Keratinocyte (primary cell): ENCODE results near the gene ERI3. TPM values are rescaled to one million over a fixed set of nuclear protein-coding genes. Genes with fewer than 3 reads are reported as not detected.

ENCODE experiments used
- DNase-seq: peaks from one replicate; pipeline ENCODE4 v3.0.0-alpha.2; 2011; ENCODE audit warnings: low read depth, missing footprints, low spot score
- FAIRE-seq: peaks from 2 replicates; lab custom pipeline; 2011; peaks lifted over from hg19 to GRCh38; lab: Jason Lieb, UNC
- H2AFZ ChIP-seq: 2 replicates; pipeline ENCODE4 v1.6.0; 2012; ENCODE audit warnings: low read length, control low read depth, inconsistent platforms; ENCODE audit not compliant: control insufficient read depth
- H3K27ac ChIP-seq: 2 replicates; pipeline ENCODE4 v1.5.1; 2011; ENCODE audit warnings: low read length; ENCODE audit not compliant: control insufficient read depth, insufficient read depth
- H3K27me3 ChIP-seq: 3 replicates; pipeline ENCODE4 v1.6.0; 2011; ENCODE audit warnings: low read length; ENCODE audit not compliant: control insufficient read depth, insufficient read depth; ENCODE audit errors: extremely low read depth
- H3K36me3 ChIP-seq, 2 experiments: 2 replicates in 1 of 2; 3 replicates in 1 of 2; pipeline ENCODE4 v1.5.1; 2011; ENCODE audit warnings: low read length in 2 of 2, mild to moderate bottlenecking in 1 of 2; ENCODE audit not compliant: control insufficient read depth in 2 of 2, insufficient read depth in 2 of 2; ENCODE audit errors: extremely low read depth in 1 of 2
- H3K4me1 ChIP-seq: 3 replicates; pipeline ENCODE4 v1.5.1; 2011; ENCODE audit warnings: low read length; ENCODE audit not compliant: control insufficient read depth, insufficient read depth; ENCODE audit errors: extremely low read depth
- H3K4me2 ChIP-seq: 3 replicates; pipeline ENCODE4 v1.6.0; 2011; ENCODE audit warnings: low read depth, low read length; ENCODE audit not compliant: control insufficient read depth, insufficient read depth; ENCODE audit errors: extremely low read depth
- H3K4me3 ChIP-seq, 3 experiments: fragments of 200-600 bp in 1 of 3; sonication (generic) in 1 of 3; 2 replicates in 2 of 3; 3 replicates in 1 of 3; pipeline ENCODE4 v1.5.1; 2011 to 2016; ENCODE audit warnings: low read length in 3 of 3, mild to moderate bottlenecking in 3 of 3, control low read depth in 2 of 3, inconsistent platforms in 1 of 3, low read depth in 1 of 3, mixed read lengths in 1 of 3, mixed run types in 1 of 3, moderate library complexity in 1 of 3; ENCODE audit not compliant: control insufficient read depth in 2 of 3, insufficient read depth in 2 of 3; ENCODE audit errors: extremely low read depth in 1 of 3
- H3K79me2 ChIP-seq: 2 replicates; pipeline ENCODE4 v1.6.0; 2012; ENCODE audit warnings: low read length; ENCODE audit not compliant: control insufficient read depth, insufficient read depth
- H3K9ac ChIP-seq: 3 replicates; pipeline ENCODE4 v1.6.0; 2011; ENCODE audit warnings: low read length; ENCODE audit not compliant: control insufficient read depth, insufficient read depth; ENCODE audit errors: extremely low read depth
- H3K9me1 ChIP-seq: 3 replicates; pipeline ENCODE4 v1.6.0; 2011; ENCODE audit warnings: low read length; ENCODE audit not compliant: control insufficient read depth, insufficient read depth; ENCODE audit errors: extremely low read depth
- H3K9me3 ChIP-seq: 2 replicates; pipeline ENCODE4 v1.5.1; 2012; ENCODE audit warnings: low read depth, low read length; ENCODE audit not compliant: control insufficient read depth
- H4K20me1 ChIP-seq: 3 replicates; pipeline ENCODE4 v1.6.0; 2011; ENCODE audit warnings: low read length; ENCODE audit not compliant: control insufficient read depth, insufficient read depth; ENCODE audit errors: extremely low read depth
- EZH2 ChIP-seq: IDR thresholded peaks from one replicate; pipeline ENCODE4 v1.6.1; 2012; ENCODE audit warnings: inconsistent platforms, mild to moderate bottlenecking, low read length, moderate library complexity
- dilution Hi-C: fragments of 300-500 bp; cut with MboI; formaldehyde crosslinking; loops from one replicate; pipeline ENCODE4 v1.7.0; 2020; ENCODE audit warnings: low sequenced_read_pairs; ENCODE audit not compliant: extremely low pct_ligation_motif_present
- polyA plus RNA-seq, 5 experiments: library from polyadenylated mRNA; depleted of rRNA in 3 of 5; stranded (reverse) in 3 of 5; stranded (forward) in 1 of 5; unstranded in 1 of 5; fragments of >200 nt; gene quantifications; 1 replicate in 1 of 5; 2 replicates in 3 of 5; 3 replicates in 1 of 5; pipeline versions ENCODE4 v1.2.1 to v1.2.3, GENCODE V29; 2011 to 2012; ENCODE audit warnings: missing spikeins in 2 of 5, low read depth in 1 of 5, low replicate concordance in 1 of 5
- TF ChIP-seq, protein P1 (sequence below), 3 experiments: IDR thresholded peaks in 1 of 3; conservative IDR thresholded peaks in 1 of 3; optimal IDR thresholded peaks in 1 of 3; 2 replicates in 2 of 3; 3 replicates in 1 of 3; pipeline versions ENCODE3 to v1.5.1; 2011; ENCODE audit warnings: low read length in 3 of 3, mild to moderate bottlenecking in 3 of 3, moderate library complexity in 2 of 3, control low read depth in 1 of 3, inconsistent platforms in 1 of 3; ENCODE audit not compliant: insufficient read depth in 2 of 3; ENCODE audit errors: extremely low read depth in 1 of 3

The ERI3 gene
- polyA plus RNA-seq, 1 donor (not counting 4 experiments of a cell fraction or from before 2014, with no cell fraction given), result 43.7 TPM

DNA sequence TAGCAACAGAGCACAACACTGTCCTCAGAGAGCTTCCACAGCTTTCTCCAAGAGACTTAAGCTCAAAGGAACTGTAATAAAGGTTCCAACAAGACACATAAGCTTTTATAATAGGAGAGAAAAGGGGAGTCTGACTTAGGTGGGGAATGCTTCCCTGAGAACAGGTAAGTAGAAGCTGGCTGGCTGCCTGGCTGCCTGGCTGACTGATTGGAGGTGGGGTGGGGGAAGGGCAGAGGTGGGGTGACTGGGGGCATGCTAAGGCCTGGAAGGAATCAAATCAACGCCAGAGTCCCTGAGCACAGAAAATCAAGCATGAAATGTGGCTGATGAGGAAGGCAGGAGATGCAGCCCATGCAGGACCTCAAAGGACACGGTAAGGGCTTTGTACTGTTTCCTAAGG lies 96.0 kb downstream of the ERI3 start:
- FAIRE-seq, result no peak
- H3K4me2 ChIP-seq, result no peak overlapping the region
- H3K9ac ChIP-seq, result no peak overlapping the region
- no peak overlapping the region for H3K27ac ChIP-seq
- no peak overlapping the region for H2AFZ ChIP-seq
- no peak overlapping the region for H3K4me3 ChIP-seq
- dilution Hi-C loops, result no loop called here
- H3K79me2 ChIP-seq, result no peaks in the 10 kb centered on the region
- H3K36me3 ChIP-seq, result peaks cover 3 to 6% of the 10 kb centered on the region in 2 experiments
- no peaks in the 10 kb centered on the region for H4K20me1 ChIP-seq
- H3K9me3 ChIP-seq, result no peaks in the 10 kb centered on the region
- no peaks in the 10 kb centered on the region for H3K27me3 ChIP-seq
- no peaks in the 10 kb centered on the region for H3K9me1 ChIP-seq
- H3K4me1 ChIP-seq, result peaks cover 17% of the 10 kb centered on the region
- no peak for DNase-seq
- TF ChIP-seq, protein P1, sequence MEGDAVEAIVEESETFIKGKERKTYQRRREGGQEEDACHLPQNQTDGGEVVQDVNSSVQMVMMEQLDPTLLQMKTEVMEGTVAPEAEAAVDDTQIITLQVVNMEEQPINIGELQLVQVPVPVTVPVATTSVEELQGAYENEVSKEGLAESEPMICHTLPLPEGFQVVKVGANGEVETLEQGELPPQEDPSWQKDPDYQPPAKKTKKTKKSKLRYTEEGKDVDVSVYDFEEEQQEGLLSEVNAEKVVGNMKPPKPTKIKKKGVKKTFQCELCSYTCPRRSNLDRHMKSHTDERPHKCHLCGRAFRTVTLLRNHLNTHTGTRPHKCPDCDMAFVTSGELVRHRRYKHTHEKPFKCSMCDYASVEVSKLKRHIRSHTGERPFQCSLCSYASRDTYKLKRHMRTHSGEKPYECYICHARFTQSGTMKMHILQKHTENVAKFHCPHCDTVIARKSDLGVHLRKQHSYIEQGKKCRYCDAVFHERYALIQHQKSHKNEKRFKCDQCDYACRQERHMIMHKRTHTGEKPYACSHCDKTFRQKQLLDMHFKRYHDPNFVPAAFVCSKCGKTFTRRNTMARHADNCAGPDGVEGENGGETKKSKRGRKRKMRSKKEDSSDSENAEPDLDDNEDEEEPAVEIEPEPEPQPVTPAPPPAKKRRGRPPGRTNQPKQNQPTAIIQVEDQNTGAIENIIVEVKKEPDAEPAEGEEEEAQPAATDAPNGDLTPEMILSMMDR (optimal IDR thresholded peaks at IDR 0.05 in 1 of 3, IDR thresholded peaks at IDR 0.05 in 1 of 3, conservative IDR thresholded peaks at IDR 0.05 in 1 of 3; ENCODE audit: extremely low read depth in 1 of 3, insufficient read depth in 2 of 3, low read length in 3 of 3), result no peak
- TF ChIP-seq EZH2, result no peak

DNA sequence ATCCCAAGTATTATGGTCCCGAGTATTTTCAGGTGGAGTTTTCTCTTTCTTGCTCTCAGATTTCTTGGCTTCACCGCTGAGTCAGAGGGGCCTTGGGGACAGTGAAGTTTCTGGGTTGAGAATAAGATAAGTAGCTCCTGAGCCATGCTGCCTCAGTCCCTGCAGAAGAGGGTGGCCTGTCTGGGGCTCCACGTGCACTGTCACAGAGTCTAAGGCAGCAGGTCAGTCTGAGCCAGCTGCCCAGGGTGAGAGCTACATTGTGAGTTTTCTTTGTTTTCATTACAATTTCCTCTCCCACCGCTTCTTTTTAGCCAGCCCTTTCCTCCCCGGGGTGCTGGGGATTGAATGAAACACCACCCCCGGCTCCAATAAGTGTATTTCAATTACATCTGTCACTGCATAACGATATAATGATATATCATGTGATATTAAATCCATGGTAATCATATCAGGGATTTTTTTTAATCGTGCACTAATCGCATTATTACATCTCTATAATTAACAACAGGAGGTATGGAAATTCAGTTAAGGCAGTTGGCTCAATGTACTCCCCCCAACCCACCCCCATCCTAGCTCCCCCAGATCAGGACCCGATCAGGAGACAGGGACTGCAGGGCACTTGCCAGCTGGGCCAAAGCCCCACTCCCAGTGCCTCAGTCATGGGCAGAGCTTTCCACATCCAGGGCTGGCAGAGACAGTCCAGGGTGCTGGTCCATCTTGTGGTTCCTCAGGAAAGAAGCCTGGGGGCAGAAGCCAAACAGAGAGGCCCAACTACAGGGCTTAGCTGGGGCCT lies 98.1 kb downstream of the ERI3 start:
- dilution Hi-C loops, result no loop called here
- H3K27me3 ChIP-seq, result no peaks in the 10 kb centered on the region
- H3K9ac ChIP-seq, result no peak overlapping the region
- H3K79me2 ChIP-seq, result no peaks in the 10 kb centered on the region
- H3K27ac ChIP-seq, result no peak overlapping the region
- H2AFZ ChIP-seq, result no peak overlapping the region
- no peaks in the 10 kb centered on the region for H3K9me1 ChIP-seq
- DNase-seq (no peak), FAIRE-seq (no peak)
- no peaks in the 10 kb centered on the region for H3K9me3 ChIP-seq
- no peak overlapping the region for H3K4me2 ChIP-seq
- H3K4me3 ChIP-seq, result no peak overlapping the region
- peaks cover 13% of the 10 kb centered on the region for H3K4me1 ChIP-seq
- TF ChIP-seq, protein P1 (optimal IDR thresholded peaks at IDR 0.05 in 1 of 3, IDR thresholded peaks at IDR 0.05 in 1 of 3, conservative IDR thresholded peaks at IDR 0.05 in 1 of 3; ENCODE audit: extremely low read depth in 1 of 3, insufficient read depth in 2 of 3, low read length in 3 of 3), result no peak
- no peak for TF ChIP-seq EZH2
- H3K36me3 ChIP-seq, result peaks cover 3 to 6% of the 10 kb centered on the region in 2 experiments
- H4K20me1 ChIP-seq, result no peaks in the 10 kb centered on the region
